DOHH2 (cell line): ENCODE results near the gene DAO.

Experiments
- CTCF ChIP-seq: fragments of 200-600 bp; sonication (generic); IDR thresholded peaks from one replicate; pipeline ENCODE4 v1.5.1; 2014; ENCODE audit warnings: antibody characterized with exemption, mild to moderate bottlenecking, low read depth, low read length; ENCODE audit not compliant: poor library complexity, severe bottlenecking
- EZH2phosphoT487 ChIP-seq: fragments of 200-600 bp; sonication (generic); IDR thresholded peaks from 2 replicates; pipeline ENCODE4 v1.6.1; 2017; ENCODE audit warnings: borderline replicate concordance, mild to moderate bottlenecking, antibody characterized with exemption, low read length, moderate library complexity, mixed read lengths

- TF ChIP-seq CTCF (no peak), EZH2phosphoT487 (no peak)
These were observed 34.2 kb downstream of the DAO start for GRCh38 chr12:108914121-108914531.
